Colonic mucosa (tissue), 4 donors: Measurements from ENCODE around the gene RNF11. TPM values are rescaled to one million over a fixed set of nuclear protein-coding genes. Genes with fewer than 3 reads are reported as not detected.

Experiments
- DNase-seq: peaks from one replicate; pipeline ENCODE4 v3.0.0-alpha.2; 2020
- H3K27ac ChIP-seq: fragments of 200-600 bp; one replicate; pipeline ENCODE4 v1.8.0; 2021
- H3K27me3 ChIP-seq: fragments of 200-600 bp; one replicate; pipeline ENCODE4 v1.8.0; 2021
- H3K36me3 ChIP-seq: fragments of 200-600 bp; one replicate; pipeline ENCODE4 v1.8.0; 2021
- H3K4me1 ChIP-seq: fragments of 200-600 bp; one replicate; pipeline ENCODE4 v1.8.0; 2021; ENCODE audit warnings: mild to moderate bottlenecking
- H3K4me3 ChIP-seq: fragments of 200-600 bp; one replicate; pipeline ENCODE4 v1.8.0; 2021
- H3K9ac ChIP-seq, 2 donors: one replicate each; pipeline ENCODE4 v1.7.0; 2013; ENCODE audit warnings: control low read depth in 2 of 2, low read depth in 2 of 2, low read length in 2 of 2
- H3K9me3 ChIP-seq: fragments of 200-600 bp; one replicate; pipeline ENCODE4 v1.8.0; 2021
- CTCF ChIP-seq: fragments of 200-600 bp; IDR thresholded peaks from one replicate; pipeline ENCODE4 v1.8.0; 2022; ENCODE audit warnings: antibody characterized with exemption, mild to moderate bottlenecking
- intact Hi-C: fragments of 100-400 bp; cut with DNase I; formaldehyde crosslinking; loops from one replicate; pipeline ENCODE4 v1.14.1; 2022
- total RNA-seq, 2 donors: library from RNA; stranded (reverse); fragmentation: NEBNext Ultra II Directional in 1 of 2; extraction: Animal tissue kit (Norgen Biotek cat#: 25700) in 1 of 2; gene quantifications; one replicate each; pipeline ENCODE4 v1.2.1, GENCODE V29; 2021
- donor health status: healthy.
- donor health status: DM: no; HTN: no; CAD: no.
- donor health status: DM: no; HTN: no; CAD: no.

RNF11 gene
- total RNA-seq, 2 donors from 2014 or later = 46.8 to 104 TPM

DNA sequence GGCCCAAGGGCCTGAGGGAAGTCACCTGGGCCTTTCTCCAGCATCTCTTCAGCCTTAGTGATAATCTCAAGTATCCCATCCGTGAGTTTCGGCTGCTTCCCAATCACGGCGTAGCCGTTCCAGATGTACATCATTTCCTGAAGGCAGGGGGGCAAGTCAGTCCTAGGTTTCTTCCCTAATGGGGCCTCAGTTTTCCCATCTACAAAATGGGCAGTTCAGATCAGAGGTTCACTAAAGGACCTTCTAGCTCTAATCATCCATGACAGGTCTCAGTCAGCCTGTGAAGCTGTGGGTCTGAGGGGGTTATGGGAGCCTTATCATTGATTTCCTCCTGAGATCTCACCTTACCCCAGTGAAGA, 54.4 kb downstream of the RNF11 start:
- Histone ChIP-seq H3K9me3 (no peaks in the 10 kb centered on the region), H3K27me3 (no peaks in the 10 kb centered on the region), H3K9ac (no peak overlapping the region), H3K36me3 (no peaks in the 10 kb centered on the region), H3K4me3 (no peak overlapping the region), H3K4me1 (no peaks in the 10 kb centered on the region), H3K27ac (no peak overlapping the region)
- TF ChIP-seq CTCF = no peak
- DNase-seq = no peak
- intact Hi-C loops = loop anchor here (5.0 kb wide), 1 partner anchor 98 kb away; no protein-coding TSS in a partner anchor

GRCh38 chr1:51293898-51294515, 57.9 kb downstream of the RNF11 start:
- Histone ChIP-seq H3K27ac (no peak overlapping the region), H3K4me1 (no peaks in the 10 kb centered on the region), H3K27me3 (no peaks in the 10 kb centered on the region), H3K9me3 (no peaks in the 10 kb centered on the region), H3K4me3 (no peak overlapping the region), H3K9ac (no peak overlapping the region), H3K36me3 (no peaks in the 10 kb centered on the region)
- DNase-seq = no peak
- intact Hi-C loops = loop anchor here (5.0 kb wide), 1 partner anchor 102 kb away; no protein-coding TSS in a partner anchor
- no peak for TF ChIP-seq CTCF

DNA sequence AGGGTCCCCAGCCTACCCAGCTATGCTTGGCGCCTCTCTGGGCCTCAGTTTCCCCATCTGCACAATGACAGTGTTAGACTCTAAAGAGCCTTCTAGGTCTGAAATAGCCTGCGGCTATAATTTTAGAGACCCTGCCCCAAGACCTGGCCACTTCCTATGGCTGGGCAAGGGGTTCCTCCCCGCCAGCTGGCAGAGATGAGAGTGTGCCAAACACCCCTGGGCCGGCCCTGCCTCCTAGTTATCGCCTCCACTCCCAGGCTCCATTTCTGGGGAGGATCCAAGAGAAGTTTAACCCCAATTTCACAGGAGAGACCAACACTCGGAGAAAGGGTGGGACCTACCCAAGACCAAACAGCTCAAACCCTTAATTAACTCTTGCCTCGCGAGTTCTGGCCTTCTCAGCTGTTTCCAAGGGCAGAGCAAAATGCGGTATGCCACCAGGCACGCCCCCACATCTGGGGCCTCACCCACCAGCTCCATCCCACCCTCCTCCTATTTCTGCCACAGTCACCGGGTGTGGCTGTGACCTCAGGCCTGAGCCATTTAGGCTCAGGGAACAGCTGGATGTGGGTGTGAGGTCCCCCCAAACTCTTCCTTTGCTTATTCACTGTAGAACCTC, 58.6 kb downstream of the RNF11 start:
- intact Hi-C loops = loop anchor here (5.0 kb wide), 1 partner anchor 102 kb away; no protein-coding TSS in a partner anchor
- Histone ChIP-seq H3K4me3 (no peak overlapping the region), H3K9me3 (no peaks in the 10 kb centered on the region), H3K9ac (no peak overlapping the region), H3K27ac (no peak overlapping the region), H3K27me3 (no peaks in the 10 kb centered on the region), H3K36me3 (no peaks in the 10 kb centered on the region), H3K4me1 (no peaks in the 10 kb centered on the region)
- DNase-seq = no peak
- no peak for TF ChIP-seq CTCF

GRCh38 chr1:51295926-51296325, 59.9 kb downstream of the RNF11 start:
- H3K9me3 ChIP-seq = no peaks in the 10 kb centered on the region
- H3K9ac ChIP-seq = no peak overlapping the region
- H3K36me3 ChIP-seq = no peaks in the 10 kb centered on the region
- DNase-seq = no peak
- H3K27ac ChIP-seq = no peak overlapping the region
- intact Hi-C loops = no loop called here
- TF ChIP-seq CTCF = no peak
- no peak overlapping the region for H3K4me3 ChIP-seq
- H3K4me1 ChIP-seq = no peaks in the 10 kb centered on the region
- H3K27me3 ChIP-seq = no peaks in the 10 kb centered on the region

GRCh38 chr1:51296383-51297357, 60.6 kb downstream of the RNF11 start:
- peak; percentile 95 for TF ChIP-seq CTCF
- H3K9me3 ChIP-seq = no peaks in the 10 kb centered on the region
- peak; percentile 92 for DNase-seq
- intact Hi-C loops = no loop called here
- no peak overlapping the region for H3K27ac ChIP-seq
- no peaks in the 10 kb centered on the region for H3K4me1 ChIP-seq
- no peaks in the 10 kb centered on the region for H3K27me3 ChIP-seq
- H3K36me3 ChIP-seq = no peaks in the 10 kb centered on the region
- peak overlapping the region; percentile 5 for H3K4me3 ChIP-seq
- peak overlapping the region in 1 of 2 donors; percentile 38 for H3K9ac ChIP-seq
